DND-41 (cell line): ENCODE measurements around the gene SORBS1.

ENCODE experiments used
- ATAC-seq: fragments of 200-7000 bp; cut with Tn5 transposase; 3 replicates; pipeline ENCODE4 v1.9.1; 2021; ENCODE audit warnings: low read depth; ENCODE audit not compliant: insufficient read depth
- DNase-seq: peaks from one replicate; pipeline ENCODE4 v3.0.0-alpha.2; 2020
- H2AFZ ChIP-seq: 2 replicates; pipeline ENCODE4 v1.6.0; 2012; ENCODE audit warnings: low read depth, low read length
- H3K27ac ChIP-seq: 2 replicates; pipeline ENCODE4 v1.5.1; 2012; ENCODE audit warnings: low read length, inconsistent platforms
- H3K27me3 ChIP-seq: fragments of 200-600 bp; sonication (generic); 2 replicates; pipeline ENCODE4 v1.6.0; 2012; ENCODE audit warnings: low read length, mild to moderate bottlenecking, inconsistent platforms; ENCODE audit not compliant: insufficient read depth, poor library complexity
- H3K36me3 ChIP-seq: 2 replicates; pipeline ENCODE4 v1.5.1; 2012; ENCODE audit warnings: low read length, inconsistent platforms; ENCODE audit not compliant: insufficient read depth
- H3K4me1 ChIP-seq: 2 replicates; pipeline ENCODE4 v1.5.1; 2012; ENCODE audit warnings: mild to moderate bottlenecking, low read length; ENCODE audit not compliant: insufficient read depth
- H3K4me2 ChIP-seq: 2 replicates; pipeline ENCODE4 v1.6.0; 2012; ENCODE audit warnings: mild to moderate bottlenecking, moderate library complexity, low read length, inconsistent platforms; ENCODE audit not compliant: insufficient read depth
- H3K4me3 ChIP-seq, 2 experiments: fragments of 200-600 bp in 1 of 2; shearing (Covaris generic) in 1 of 2; 2 replicates each; pipeline ENCODE4 v1.5.1; 2012 to 2016; ENCODE audit warnings: inconsistent platforms in 2 of 2, low read length in 2 of 2, mild to moderate bottlenecking in 2 of 2, low read depth in 1 of 2, moderate library complexity in 1 of 2
- H3K79me2 ChIP-seq: 2 replicates; pipeline ENCODE4 v1.6.0; 2012; ENCODE audit warnings: low read length, inconsistent platforms; ENCODE audit not compliant: insufficient read depth
- H3K9ac ChIP-seq: 2 replicates; pipeline ENCODE4 v1.6.0; 2012; ENCODE audit warnings: low read depth, mild to moderate bottlenecking, inconsistent platforms, low read length, moderate library complexity
- H3K9me3 ChIP-seq: 2 replicates; pipeline ENCODE4 v1.5.1; 2012; ENCODE audit warnings: low read length, moderate library complexity, mild to moderate bottlenecking, inconsistent platforms; ENCODE audit not compliant: insufficient read depth, severe bottlenecking
- H4K20me1 ChIP-seq: 2 replicates; pipeline ENCODE4 v1.6.0; 2012; ENCODE audit warnings: low read length; ENCODE audit not compliant: insufficient read depth
- EZH2 ChIP-seq: IDR thresholded peaks from 3 replicates; pipeline ENCODE4 v1.6.1; 2012; ENCODE audit warnings: borderline replicate concordance, low read depth, mild to moderate bottlenecking, moderate library complexity, low read length, inconsistent platforms; ENCODE audit not compliant: severe bottlenecking
- TF ChIP-seq, protein P1 (sequence below): IDR thresholded peaks from 2 replicates; pipeline ENCODE4 v1.5.1; 2012; ENCODE audit warnings: borderline replicate concordance, low read length, moderate library complexity, mild to moderate bottlenecking; ENCODE audit not compliant: poor library complexity, severe bottlenecking; ENCODE audit errors: extremely low read depth

The SORBS1 gene

DNA sequence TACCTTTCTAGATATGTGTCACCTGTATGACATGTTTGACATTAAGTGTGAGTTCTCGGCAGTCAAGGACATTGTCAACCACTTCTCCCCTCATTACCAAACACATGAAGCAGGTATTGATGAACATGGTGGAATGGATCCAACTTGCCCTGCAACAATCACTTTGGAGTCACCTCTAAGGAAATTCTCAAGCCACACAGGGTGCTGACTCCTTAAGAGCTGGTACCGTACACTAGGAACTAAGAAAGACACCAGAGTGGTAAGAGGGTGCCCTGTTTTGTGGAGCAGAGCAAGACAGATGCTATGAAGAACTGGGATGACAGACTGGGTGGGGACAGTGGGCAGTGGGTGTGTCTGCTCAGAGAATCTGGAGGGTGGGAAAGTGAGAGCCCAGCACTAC, 17.4 kb upstream of the SORBS1 start:
- Histone ChIP-seq H4K20me1 (no peaks in the 10 kb centered on the region), H3K9ac (no peak overlapping the region), H3K4me1 (no peaks in the 10 kb centered on the region), H3K27ac (no peak overlapping the region), H2AFZ (no peak overlapping the region), H3K9me3 (no peaks in the 10 kb centered on the region), H3K27me3 (peaks cover 15% of the 10 kb centered on the region), H3K79me2 (no peaks in the 10 kb centered on the region), H3K4me2 (no peak overlapping the region), H3K36me3 (no peaks in the 10 kb centered on the region), H3K4me3 (no peak overlapping the region)
- ATAC-seq (no peak), DNase-seq (no peak)
- TF ChIP-seq, protein P1, sequence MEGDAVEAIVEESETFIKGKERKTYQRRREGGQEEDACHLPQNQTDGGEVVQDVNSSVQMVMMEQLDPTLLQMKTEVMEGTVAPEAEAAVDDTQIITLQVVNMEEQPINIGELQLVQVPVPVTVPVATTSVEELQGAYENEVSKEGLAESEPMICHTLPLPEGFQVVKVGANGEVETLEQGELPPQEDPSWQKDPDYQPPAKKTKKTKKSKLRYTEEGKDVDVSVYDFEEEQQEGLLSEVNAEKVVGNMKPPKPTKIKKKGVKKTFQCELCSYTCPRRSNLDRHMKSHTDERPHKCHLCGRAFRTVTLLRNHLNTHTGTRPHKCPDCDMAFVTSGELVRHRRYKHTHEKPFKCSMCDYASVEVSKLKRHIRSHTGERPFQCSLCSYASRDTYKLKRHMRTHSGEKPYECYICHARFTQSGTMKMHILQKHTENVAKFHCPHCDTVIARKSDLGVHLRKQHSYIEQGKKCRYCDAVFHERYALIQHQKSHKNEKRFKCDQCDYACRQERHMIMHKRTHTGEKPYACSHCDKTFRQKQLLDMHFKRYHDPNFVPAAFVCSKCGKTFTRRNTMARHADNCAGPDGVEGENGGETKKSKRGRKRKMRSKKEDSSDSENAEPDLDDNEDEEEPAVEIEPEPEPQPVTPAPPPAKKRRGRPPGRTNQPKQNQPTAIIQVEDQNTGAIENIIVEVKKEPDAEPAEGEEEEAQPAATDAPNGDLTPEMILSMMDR, result no peak
- TF ChIP-seq EZH2, result no peak

- H2AFZ ChIP-seq, result no peak overlapping the region
- H4K20me1 ChIP-seq, result no peaks in the 10 kb centered on the region
- H3K27ac ChIP-seq, result no peak overlapping the region
- H3K79me2 ChIP-seq, result no peaks in the 10 kb centered on the region
- TF ChIP-seq, protein P1, result no peak
- TF ChIP-seq EZH2, result no peak
- no peak overlapping the region for H3K9ac ChIP-seq
- H3K4me3 ChIP-seq, result no peak overlapping the region
- no peak for DNase-seq
- no peaks in the 10 kb centered on the region for H3K36me3 ChIP-seq
- no peaks in the 10 kb centered on the region for H3K4me1 ChIP-seq
- no peak for ATAC-seq
- no peaks in the 10 kb centered on the region for H3K9me3 ChIP-seq
- no peak overlapping the region for H3K4me2 ChIP-seq
- peaks cover 16% of the 10 kb centered on the region for H3K27me3 ChIP-seq
These were observed 13.6 kb upstream of the SORBS1 start for GRCh38 chr10:95574649-95575365.

DNA sequence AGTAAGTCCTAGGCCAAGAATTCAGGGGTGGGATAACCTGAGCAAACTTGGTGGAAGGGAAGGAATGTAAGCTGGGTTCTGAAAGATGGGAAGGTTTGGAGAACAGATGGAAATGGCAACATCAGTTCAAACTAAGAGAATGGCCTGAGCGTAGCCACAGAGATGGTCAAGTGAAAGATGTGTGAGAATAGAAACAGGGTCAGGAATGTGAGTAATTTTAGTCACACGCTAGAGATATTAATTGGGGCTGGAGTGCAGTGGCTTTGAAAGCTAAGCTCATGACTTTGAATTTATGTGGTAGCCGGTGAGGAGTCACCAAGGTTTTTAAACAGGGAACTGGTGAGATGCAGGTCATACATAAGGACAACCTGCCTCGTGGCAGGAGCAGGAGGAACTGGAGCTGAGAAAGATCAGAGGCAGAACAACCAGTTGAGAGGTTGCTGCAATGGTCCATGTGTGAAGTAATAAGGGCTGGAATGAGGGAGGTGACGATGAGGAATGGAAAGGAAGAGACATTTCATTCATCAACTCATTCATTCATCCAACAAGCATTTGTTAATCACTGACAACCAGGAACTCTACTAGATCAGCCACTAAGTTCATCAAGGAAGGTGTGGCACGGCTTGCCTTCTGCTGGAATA, 12.9 kb upstream of the SORBS1 start:
- ATAC-seq (no peak), DNase-seq (no peak)
- Histone ChIP-seq H3K4me3 (no peak overlapping the region), H3K79me2 (no peaks in the 10 kb centered on the region), H3K27me3 (peaks cover 16% of the 10 kb centered on the region), H3K27ac (no peak overlapping the region), H3K9me3 (no peaks in the 10 kb centered on the region), H4K20me1 (no peaks in the 10 kb centered on the region), H3K36me3 (no peaks in the 10 kb centered on the region), H3K9ac (no peak overlapping the region), H3K4me1 (no peaks in the 10 kb centered on the region), H3K4me2 (no peak overlapping the region), H2AFZ (no peak overlapping the region)
- no peak for TF ChIP-seq EZH2
- TF ChIP-seq, protein P1, result no peak
